Right atrium auricular region (tissue), 2 donors: ENCODE data around the gene ZNF318. TPM values are rescaled to one million over a fixed set of nuclear protein-coding genes. Genes with fewer than 3 reads are reported as not detected.

Experiments used
- DNase-seq: peaks from one replicate; pipeline ENCODE4 v3.0.0-alpha.2; 2019; ENCODE audit warnings: low spot score
- H3K27ac ChIP-seq, 2 donors: fragments of 200-600 bp; sonication (generic); 1 replicate in 1 of 2; 2 replicates in 1 of 2; pipeline ENCODE4 v1.5.1; 2016 to 2019
- H3K27me3 ChIP-seq, 2 donors: fragments of 200-600 bp; sonication (generic); one replicate each; pipeline versions ENCODE4 v1.5.1 to v1.6.0; 2017 to 2019
- H3K36me3 ChIP-seq: fragments of 200-600 bp; sonication (generic); one replicate; pipeline ENCODE4 v1.5.1; 2016
- H3K4me1 ChIP-seq, 2 donors: fragments of 200-600 bp; sonication (generic); one replicate each; pipeline versions ENCODE4 v1.5.1 to v1.6.0; 2017 to 2019
- H3K4me3 ChIP-seq, 2 donors: fragments of 200-600 bp; sonication (generic); 1 replicate in 1 of 2; 2 replicates in 1 of 2; pipeline ENCODE4 v1.5.1; 2017 to 2019; ENCODE audit warnings: mild to moderate bottlenecking in 1 of 2, moderate library complexity in 1 of 2
- H3K9me3 ChIP-seq, 2 donors: fragments of 200-600 bp; sonication (generic); one replicate each; pipeline ENCODE4 v1.5.1; 2019
- CTCF ChIP-seq, 2 donors: fragments of 200-600 bp; sonication (generic); IDR thresholded peaks; one replicate each; pipeline ENCODE4 v1.5.1; 2019; ENCODE audit warnings: antibody characterized with exemption in 2 of 2
- total RNA-seq, 2 donors: library from RNA; depleted of rRNA; stranded (reverse); fragments of >200 nt; gene quantifications; one replicate each; pipeline ENCODE4 v1.1.0, GENCODE V29; 2016

Gene ZNF318
- total RNA-seq, 2 donors from 2014 or later = 10.1 to 11.3 TPM

GRCh38 chr6:43335469-43335868 lies 34.0 kb downstream of the ZNF318 start:
- Histone ChIP-seq H3K4me1 (no peaks in the 10 kb centered on the region), H3K27me3 (no peaks in the 10 kb centered on the region), H3K4me3 (no peak overlapping the region), H3K27ac (no peak overlapping the region), H3K9me3 (no peaks in the 10 kb centered on the region), H3K36me3 (peaks cover 25% of the 10 kb centered on the region)
- TF ChIP-seq CTCF (IDR thresholded peaks at IDR 0.05) = no peak
- DNase-seq = no peak

GRCh38 chr6:43334466-43335095 lies 34.9 kb downstream of the ZNF318 start:
- no peaks in the 10 kb centered on the region for H3K27me3 ChIP-seq
- no peak overlapping the region for H3K27ac ChIP-seq
- H3K36me3 ChIP-seq = peaks cover 16% of the 10 kb centered on the region
- H3K4me1 ChIP-seq = no peaks in the 10 kb centered on the region
- no peaks in the 10 kb centered on the region for H3K9me3 ChIP-seq
- no peak overlapping the region for H3K4me3 ChIP-seq
- no peak for DNase-seq
- peak; percentile 34 to 63 for TF ChIP-seq CTCF (IDR thresholded peaks at IDR 0.05)

- H3K36me3 ChIP-seq = no peaks in the 10 kb centered on the region
- TF ChIP-seq CTCF (IDR thresholded peaks at IDR 0.05) = no peak
- no peak overlapping the region for H3K4me3 ChIP-seq
- peaks cover 0 to 5% of the 10 kb centered on the region in 2 donors for H3K4me1 ChIP-seq
- DNase-seq = no peak
- no peak overlapping the region for H3K27ac ChIP-seq
- H3K9me3 ChIP-seq = no peaks in the 10 kb centered on the region
- no peaks in the 10 kb centered on the region for H3K27me3 ChIP-seq
Observed at GRCh38 chr6:43331891-43332290, 37.6 kb downstream of the ZNF318 start.

GRCh38 chr6:43331470-43331869 lies 38.0 kb downstream of the ZNF318 start:
- Histone ChIP-seq H3K36me3 (no peaks in the 10 kb centered on the region), H3K9me3 (no peaks in the 10 kb centered on the region), H3K4me1 (peaks cover 0 to 5% of the 10 kb centered on the region in 2 donors), H3K27me3 (no peaks in the 10 kb centered on the region), H3K4me3 (no peak overlapping the region), H3K27ac (no peak overlapping the region)
- no peak for TF ChIP-seq CTCF (IDR thresholded peaks at IDR 0.05)
- no peak for DNase-seq

- Histone ChIP-seq H3K9me3 (no peaks in the 10 kb centered on the region), H3K36me3 (no peaks in the 10 kb centered on the region), H3K27me3 (no peaks in the 10 kb centered on the region), H3K4me3 (no peak overlapping the region), H3K4me1 (peaks cover 0 to 5% of the 10 kb centered on the region in 2 donors), H3K27ac (peak overlapping the region; percentile 64 to 77)
- no peak for TF ChIP-seq CTCF (IDR thresholded peaks at IDR 0.05)
- DNase-seq = no peak
Observed at GRCh38 chr6:43328528-43328927, 40.9 kb downstream of the ZNF318 start.

GRCh38 chr6:43325876-43326275 lies 43.6 kb downstream of the ZNF318 start:
- H3K27me3 ChIP-seq = no peaks in the 10 kb centered on the region
- H3K4me3 ChIP-seq = no peak overlapping the region
- H3K36me3 ChIP-seq = no peaks in the 10 kb centered on the region
- no peak for DNase-seq
- TF ChIP-seq CTCF (IDR thresholded peaks at IDR 0.05) = no peak
- no peak overlapping the region for H3K27ac ChIP-seq
- peaks cover 0 to 5% of the 10 kb centered on the region in 2 donors for H3K4me1 ChIP-seq
- H3K9me3 ChIP-seq = no peaks in the 10 kb centered on the region
